SK-N-SH (cell line): Measurements from ENCODE around the gene ARHGAP10. TPM values are rescaled to one million over a fixed set of nuclear protein-coding genes. Genes with fewer than 3 reads are reported as not detected.

Source experiments
- CTCF ChIA-PET: fragments of 300-600, 350-600 bp; formaldehyde crosslinking; extraction: SDS; loops from one replicate; lab custom pipeline; 2021; lab: Yijun Ruan, JAX
- POLR2A ChIA-PET: fragments of 350-600 bp; sonication (Branson Sonifier 250); formaldehyde crosslinking; extraction: SDS; loops from one replicate; lab custom pipeline; 2020; ENCODE audit warnings: antibody characterized with exemption, inconsistent platforms; lab: Yijun Ruan, JAX
- DNase-seq: peaks from one replicate; pipeline ENCODE4 v3.0.0; 2012
- H2AFZ ChIP-seq: fragments of 200-600 bp; sonication (generic); 2 replicates; pipeline ENCODE4 v1.8.1; 2016; ENCODE audit warnings: antibody characterized with exemption, mild to moderate bottlenecking, low read depth
- H3F3A ChIP-seq: fragments of 200-600 bp; sonication (generic); replicated peaks from 2 replicates; pipeline ENCODE3; 2016; ENCODE audit warnings: antibody characterized with exemption, mild to moderate bottlenecking; ENCODE audit not compliant: insufficient read depth
- H3K27ac ChIP-seq, 2 experiments: fragments of 200-500 bp in 1 of 2; fragments of 200-600 bp in 1 of 2; sonication (Bioruptor generic) in 1 of 2; sonication (generic), shearing (Covaris generic) in 1 of 2; 2 replicates each; pipeline versions ENCODE4 v1.5.1 to v1.6.1; 2014 to 2016; ENCODE audit warnings: low read depth in 2 of 2, inconsistent platforms in 1 of 2, low read length in 1 of 2, mild to moderate bottlenecking in 1 of 2, mixed read lengths in 1 of 2
- H3K27me3 ChIP-seq: fragments of 200-600 bp; sonication (generic), shearing (Covaris generic); 2 replicates; pipeline ENCODE4 v1.6.1; 2016; ENCODE audit warnings: mixed run types; ENCODE audit not compliant: insufficient read depth
- H3K36me3 ChIP-seq, 2 experiments: fragments of 200-500 bp in 1 of 2; fragments of 200-600 bp in 1 of 2; sonication (Bioruptor generic) in 1 of 2; sonication (generic) in 1 of 2; replicated peaks in 1 of 2; 2 replicates each; pipeline versions ENCODE3 to v1.5.1; 2014 to 2016; ENCODE audit warnings: low read length in 1 of 2, mild to moderate bottlenecking in 1 of 2; ENCODE audit not compliant: insufficient read depth in 2 of 2, control insufficient read depth in 1 of 2
- H3K4me1 ChIP-seq, 2 experiments: fragments of 200-500 bp in 1 of 2; fragments of 200-600 bp in 1 of 2; sonication (Bioruptor generic) in 1 of 2; sonication (generic), shearing (Covaris generic) in 1 of 2; 2 replicates each; pipeline versions ENCODE4 v1.5.1 to v1.6.1; 2014 to 2016; ENCODE audit warnings: low read depth in 1 of 2, low read length in 1 of 2, mixed run types in 1 of 2; ENCODE audit not compliant: insufficient read depth in 2 of 2, control insufficient read depth in 1 of 2
- H3K4me2 ChIP-seq: fragments of 200-600 bp; sonication (generic), shearing (Covaris generic); 2 replicates; pipeline ENCODE4 v1.6.1; 2017; ENCODE audit warnings: mixed run types
- H3K4me3 ChIP-seq, 2 experiments: fragments of 200-500 bp in 1 of 2; fragments of 200-600 bp in 1 of 2; sonication (Bioruptor generic) in 1 of 2; sonication (generic), shearing (Covaris generic) in 1 of 2; 2 replicates each; pipeline versions ENCODE4 v1.5.1 to v1.8.1; 2014 to 2016; ENCODE audit warnings: low read depth in 2 of 2, inconsistent platforms in 1 of 2, low read length in 1 of 2, mild to moderate bottlenecking in 1 of 2, mixed read lengths in 1 of 2, moderate library complexity in 1 of 2
- H3K79me2 ChIP-seq: fragments of 200-600 bp; sonication (generic); 2 replicates; pipeline ENCODE4 v1.8.1; 2017; ENCODE audit warnings: mild to moderate bottlenecking; ENCODE audit not compliant: insufficient read depth
- H3K9ac ChIP-seq: fragments of 200-600 bp; sonication (generic); 2 replicates; pipeline ENCODE4 v1.6.1; 2017; ENCODE audit warnings: mixed run types
- H3K9me2 ChIP-seq: fragments of 200-600 bp; sonication (generic); 2 replicates; pipeline ENCODE4 v1.6.1; 2017; ENCODE audit warnings: mixed run types
- H3K9me3 ChIP-seq: fragments of 200-600 bp; sonication (generic); 2 replicates; pipeline ENCODE4 v1.6.1; 2017; ENCODE audit warnings: mixed run types, mild to moderate bottlenecking, moderate library complexity
- H4K20me1 ChIP-seq: fragments of 200-600 bp; sonication (generic); 2 replicates; pipeline ENCODE4 v1.6.1; 2017; ENCODE audit warnings: mild to moderate bottlenecking, mixed run types; ENCODE audit not compliant: insufficient read depth
- EP300 ChIP-seq, 2 experiments: IDR thresholded peaks; 2 replicates each; pipeline versions ENCODE4 v1.4.0 to v1.6.1; 2012; ENCODE audit warnings: borderline replicate concordance in 1 of 2, low read depth in 1 of 2, low read length in 1 of 2
- FOXJ3 ChIP-seq: sonication (generic); formaldehyde crosslinking; IDR thresholded peaks from 2 replicates; pipeline ENCODE4 v1.5.1; 2020; ENCODE audit warnings: mild to moderate bottlenecking, missing genetic modification reagents
- GATA2 ChIP-seq: sonication (generic); formaldehyde crosslinking; IDR thresholded peaks from 2 replicates; pipeline ENCODE4 v1.5.0; 2020; ENCODE audit warnings: mild to moderate bottlenecking, missing genetic modification reagents
- MXI1 ChIP-seq: IDR thresholded peaks from 2 replicates; pipeline ENCODE4 v1.6.1; 2012; ENCODE audit warnings: mild to moderate bottlenecking, low read depth, low read length, improper control_type of control experiment
- POLR2AphosphoS5 ChIP-seq: IDR thresholded peaks from 2 replicates; pipeline ENCODE4 v1.6.1; 2012; ENCODE audit warnings: low read depth, low read length
- RCOR1 ChIP-seq: fragments of 150-350 bp; IDR thresholded peaks from 2 replicates; pipeline ENCODE4 v1.6.1; 2017; ENCODE audit warnings: antibody characterized with exemption, low read length
- TCF12 ChIP-seq: IDR thresholded peaks from 2 replicates; pipeline ENCODE4 v1.4.0; 2012
- TEAD4 ChIP-seq: IDR thresholded peaks from 2 replicates; pipeline ENCODE4 v1.4.0; 2012; ENCODE audit warnings: mild to moderate bottlenecking, borderline replicate concordance; ENCODE audit not compliant: insufficient read depth
- USF1 ChIP-seq: IDR thresholded peaks from 2 replicates; pipeline ENCODE4 v1.4.0; 2012; ENCODE audit warnings: low read depth, borderline replicate concordance
- USF2 ChIP-seq: fragments of 150-350 bp; IDR thresholded peaks from 2 replicates; pipeline ENCODE4 v1.6.1; 2017; ENCODE audit warnings: antibody characterized with exemption, low read length, low read depth, borderline replicate concordance
- YY1 ChIP-seq: IDR thresholded peaks from 2 replicates; pipeline ENCODE4 v1.4.0; 2012; ENCODE audit warnings: low read depth, mild to moderate bottlenecking
- WGBS: methylation state at CpG from one replicate; pipeline ENCODE4 v1.1.6; 2017; ENCODE audit warnings: low lambda C conversion rate; 5-methylcytosine and 5-hydroxymethylcytosine counted together
- polyA plus RNA-seq, 3 experiments: library from polyadenylated mRNA; depleted of rRNA; stranded (reverse); fragments of >200 nt; gene quantifications; 2 replicates each; pipeline ENCODE4 v1.2.3, GENCODE V29; 2012
- TF ChIP-seq, protein P1 (sequence below): IDR thresholded peaks from 2 replicates; pipeline ENCODE4; 2012
- TF ChIP-seq, protein P2 (sequence below): IDR thresholded peaks from 2 replicates; pipeline ENCODE4 v1.4.0; 2012; ENCODE audit warnings: low read depth, borderline replicate concordance
- TF ChIP-seq, protein P3 (sequence below): fragments of 200-600 bp; sonication (generic); IDR thresholded peaks from 2 replicates; pipeline ENCODE4 v1.6.1; 2017; ENCODE audit warnings: antibody characterized with exemption, mild to moderate bottlenecking, moderate library complexity

The ARHGAP10 gene
- polyA plus RNA-seq, 1 of the 3 experiments (the other 2 are of a cell fraction) = 15.1 TPM

- Histone ChIP-seq H4K20me1 (no peaks in the 10 kb centered on the region), H3K79me2 (no peaks in the 10 kb centered on the region), H3F3A (no peaks in the 10 kb centered on the region), H2AFZ (no peak overlapping the region)
- peak; percentile 42 for DNase-seq
- CTCF ChIA-PET = interaction anchor here (1.4 kb wide), 1 partner anchor 10 kb away, joined by 4 read pairs; no protein-coding TSS in a partner anchor
- TF ChIP-seq MXI1 (peak; percentile 42; the same call in 1 of the 2 replicates), GATA2 (CRISPR knock-in tag) (0 out of 2 replicates have a peak, but pooled peaks have one; percentile 28), RCOR1 (peak; percentile 79; the same call in 1 of the 2 replicates)
- TF ChIP-seq, protein P1, sequence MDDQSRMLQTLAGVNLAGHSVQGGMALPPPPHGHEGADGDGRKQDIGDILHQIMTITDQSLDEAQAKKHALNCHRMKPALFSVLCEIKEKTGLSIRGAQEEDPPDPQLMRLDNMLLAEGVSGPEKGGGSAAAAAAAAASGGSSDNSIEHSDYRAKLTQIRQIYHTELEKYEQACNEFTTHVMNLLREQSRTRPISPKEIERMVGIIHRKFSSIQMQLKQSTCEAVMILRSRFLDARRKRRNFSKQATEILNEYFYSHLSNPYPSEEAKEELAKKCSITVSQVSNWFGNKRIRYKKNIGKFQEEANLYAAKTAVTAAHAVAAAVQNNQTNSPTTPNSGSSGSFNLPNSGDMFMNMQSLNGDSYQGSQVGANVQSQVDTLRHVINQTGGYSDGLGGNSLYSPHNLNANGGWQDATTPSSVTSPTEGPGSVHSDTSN = no peak
- TF ChIP-seq, all 33 proteins: peak for 3
- WGBS = 77% methylated on average over 4 of the region's 4 CpGs
- POLR2A ChIA-PET = no interaction called here
- H3K4me1 ChIP-seq = peaks cover 4 to 8% of the 10 kb centered on the region in 2 experiments; a peak in 3 of 4 replicates
- H3K9ac ChIP-seq = no peak overlapping the region
- peaks cover 11 to 27% of the 10 kb centered on the region in 2 experiments for H3K36me3 ChIP-seq
- H3K4me3 ChIP-seq = no peak overlapping the region
- H3K27me3 ChIP-seq = no peaks in the 10 kb centered on the region
- H3K9me2 ChIP-seq = no peaks in the 10 kb centered on the region
- no peak overlapping the region for H3K4me2 ChIP-seq
- H3K9me3 ChIP-seq = no peaks in the 10 kb centered on the region
- no peak overlapping the region for H3K27ac ChIP-seq
Measured at GRCh38 chr4:147940171-147940570, 208.3 kb downstream of the ARHGAP10 start.

- no peaks in the 10 kb centered on the region for H3K9me3 ChIP-seq
Measured at GRCh38 chr4:147941373-147941772, 209.5 kb downstream of the ARHGAP10 start.

More at GRCh38 chr4:147941373-147941772, 209.5 kb downstream of the ARHGAP10 start:
- no peak overlapping the region for H2AFZ ChIP-seq
- peaks cover 16 to 27% of the 10 kb centered on the region in 2 experiments for H3K36me3 ChIP-seq
- ChIA-PET CTCF (no interaction called here), POLR2A (no interaction called here)
- H3K27ac ChIP-seq = no peak overlapping the region
- WGBS = 91% methylated on average over 2 of the region's 2 CpGs
- H3K9ac ChIP-seq = no peak overlapping the region
- H3K9me2 ChIP-seq = no peaks in the 10 kb centered on the region
- H3K4me1 ChIP-seq = peaks cover 4 to 8% of the 10 kb centered on the region in 2 experiments; a peak in 3 of 4 replicates
- H4K20me1 ChIP-seq = no peaks in the 10 kb centered on the region
- DNase-seq = no peak
- TF ChIP-seq FOXJ3 (CRISPR knock-in tag) (no peak), RCOR1 (no peak), TCF12 (no peak), YY1 (no peak), MXI1 (no peak), POLR2AphosphoS5 (no peak), EP300 (IDR thresholded peaks at IDR 0.05; ENCODE audit: borderline replicate concordance in 1 of 2, low read depth in 1 of 2, low read length in 1 of 2) (no peak), TEAD4 (no peak), USF2 (no peak), USF1 (no peak), GATA2 (CRISPR knock-in tag) (no peak)
- TF ChIP-seq, protein P1 = no peak
- TF ChIP-seq, protein P2, sequence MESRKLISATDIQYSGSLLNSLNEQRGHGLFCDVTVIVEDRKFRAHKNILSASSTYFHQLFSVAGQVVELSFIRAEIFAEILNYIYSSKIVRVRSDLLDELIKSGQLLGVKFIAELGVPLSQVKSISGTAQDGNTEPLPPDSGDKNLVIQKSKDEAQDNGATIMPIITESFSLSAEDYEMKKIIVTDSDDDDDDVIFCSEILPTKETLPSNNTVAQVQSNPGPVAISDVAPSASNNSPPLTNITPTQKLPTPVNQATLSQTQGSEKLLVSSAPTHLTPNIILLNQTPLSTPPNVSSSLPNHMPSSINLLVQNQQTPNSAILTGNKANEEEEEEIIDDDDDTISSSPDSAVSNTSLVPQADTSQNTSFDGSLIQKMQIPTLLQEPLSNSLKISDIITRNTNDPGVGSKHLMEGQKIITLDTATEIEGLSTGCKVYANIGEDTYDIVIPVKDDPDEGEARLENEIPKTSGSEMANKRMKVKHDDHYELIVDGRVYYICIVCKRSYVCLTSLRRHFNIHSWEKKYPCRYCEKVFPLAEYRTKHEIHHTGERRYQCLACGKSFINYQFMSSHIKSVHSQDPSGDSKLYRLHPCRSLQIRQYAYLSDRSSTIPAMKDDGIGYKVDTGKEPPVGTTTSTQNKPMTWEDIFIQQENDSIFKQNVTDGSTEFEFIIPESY = no peak
- TF ChIP-seq, protein P3, sequence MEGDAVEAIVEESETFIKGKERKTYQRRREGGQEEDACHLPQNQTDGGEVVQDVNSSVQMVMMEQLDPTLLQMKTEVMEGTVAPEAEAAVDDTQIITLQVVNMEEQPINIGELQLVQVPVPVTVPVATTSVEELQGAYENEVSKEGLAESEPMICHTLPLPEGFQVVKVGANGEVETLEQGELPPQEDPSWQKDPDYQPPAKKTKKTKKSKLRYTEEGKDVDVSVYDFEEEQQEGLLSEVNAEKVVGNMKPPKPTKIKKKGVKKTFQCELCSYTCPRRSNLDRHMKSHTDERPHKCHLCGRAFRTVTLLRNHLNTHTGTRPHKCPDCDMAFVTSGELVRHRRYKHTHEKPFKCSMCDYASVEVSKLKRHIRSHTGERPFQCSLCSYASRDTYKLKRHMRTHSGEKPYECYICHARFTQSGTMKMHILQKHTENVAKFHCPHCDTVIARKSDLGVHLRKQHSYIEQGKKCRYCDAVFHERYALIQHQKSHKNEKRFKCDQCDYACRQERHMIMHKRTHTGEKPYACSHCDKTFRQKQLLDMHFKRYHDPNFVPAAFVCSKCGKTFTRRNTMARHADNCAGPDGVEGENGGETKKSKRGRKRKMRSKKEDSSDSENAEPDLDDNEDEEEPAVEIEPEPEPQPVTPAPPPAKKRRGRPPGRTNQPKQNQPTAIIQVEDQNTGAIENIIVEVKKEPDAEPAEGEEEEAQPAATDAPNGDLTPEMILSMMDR = no peak
- no peaks in the 10 kb centered on the region for H3K79me2 ChIP-seq
- H3K4me3 ChIP-seq = no peak overlapping the region
- no peaks in the 10 kb centered on the region for H3F3A ChIP-seq
- no peak overlapping the region for H3K4me2 ChIP-seq
- no peaks in the 10 kb centered on the region for H3K27me3 ChIP-seq
